HepG2 (cell line): Measurements from ENCODE around the gene SV2B.

ENCODE experiments used
- CTCF ChIP-seq: sonication (generic); formaldehyde crosslinking; IDR thresholded peaks from 2 replicates; pipeline ENCODE4 v1.5.0; 2020; ENCODE audit warnings: mild to moderate bottlenecking, missing genetic modification reagents, moderate library complexity
- KAT2B ChIP-seq: fragments of 150-350 bp; IDR thresholded peaks from 2 replicates; pipeline ENCODE4 v1.6.1; 2014; ENCODE audit warnings: low read depth, low read length, borderline replicate concordance
- NCOA2 ChIP-seq: sonication (generic); formaldehyde crosslinking; IDR thresholded peaks from 2 replicates; pipeline ENCODE4 v1.8.0; 2022; ENCODE audit warnings: inconsistent platforms
- RAD21 ChIP-seq: fragments of 450-650 bp; formaldehyde crosslinking; IDR thresholded peaks from 2 replicates; pipeline ENCODE4 v1.5.0; 2020; ENCODE audit warnings: mild to moderate bottlenecking
- RFX5 ChIP-seq: IDR thresholded peaks from 2 replicates; pipeline ENCODE4 v1.6.1; 2011; ENCODE audit warnings: low read depth, low read length, improper control_type of control experiment
- RXRB ChIP-seq: IDR thresholded peaks from 2 replicates; pipeline ENCODE4 v1.6.1; 2016; ENCODE audit warnings: borderline replicate concordance, missing genetic modification reagents, missing compliant biosample characterization
- SP1 ChIP-seq, 2 experiments: fragments of 450-650 bp in 1 of 2; sonication (generic) in 1 of 2; formaldehyde crosslinking in 1 of 2; IDR thresholded peaks; 2 replicates each; pipeline versions ENCODE4 v1.4.0 to v1.6.1; 2016 to 2020; ENCODE audit warnings: missing genetic modification reagents in 1 of 2
- TCF7L2 ChIP-seq: IDR thresholded peaks from 2 replicates; pipeline ENCODE4 v1.6.1; 2011; ENCODE audit warnings: mild to moderate bottlenecking, low read depth, low read length, moderate library complexity
- ZNF891 ChIP-seq: sonication (generic); formaldehyde crosslinking; IDR thresholded peaks from 2 replicates; pipeline ENCODE4 v1.5.0; 2020; ENCODE audit warnings: mild to moderate bottlenecking, missing genetic modification reagents
- ZZZ3 ChIP-seq: sonication (generic); formaldehyde crosslinking; IDR thresholded peaks from 2 replicates; pipeline ENCODE4 v1.4.0; 2020; ENCODE audit warnings: missing genetic modification reagents, mild to moderate bottlenecking, borderline replicate concordance
- TF ChIP-seq, protein P1 (sequence below): sonication (generic); formaldehyde crosslinking; IDR thresholded peaks from 2 replicates; pipeline ENCODE4 v1.8.1; 2023; ENCODE audit warnings: missing genetic modification reagents, inconsistent platforms, borderline replicate concordance

DNA sequence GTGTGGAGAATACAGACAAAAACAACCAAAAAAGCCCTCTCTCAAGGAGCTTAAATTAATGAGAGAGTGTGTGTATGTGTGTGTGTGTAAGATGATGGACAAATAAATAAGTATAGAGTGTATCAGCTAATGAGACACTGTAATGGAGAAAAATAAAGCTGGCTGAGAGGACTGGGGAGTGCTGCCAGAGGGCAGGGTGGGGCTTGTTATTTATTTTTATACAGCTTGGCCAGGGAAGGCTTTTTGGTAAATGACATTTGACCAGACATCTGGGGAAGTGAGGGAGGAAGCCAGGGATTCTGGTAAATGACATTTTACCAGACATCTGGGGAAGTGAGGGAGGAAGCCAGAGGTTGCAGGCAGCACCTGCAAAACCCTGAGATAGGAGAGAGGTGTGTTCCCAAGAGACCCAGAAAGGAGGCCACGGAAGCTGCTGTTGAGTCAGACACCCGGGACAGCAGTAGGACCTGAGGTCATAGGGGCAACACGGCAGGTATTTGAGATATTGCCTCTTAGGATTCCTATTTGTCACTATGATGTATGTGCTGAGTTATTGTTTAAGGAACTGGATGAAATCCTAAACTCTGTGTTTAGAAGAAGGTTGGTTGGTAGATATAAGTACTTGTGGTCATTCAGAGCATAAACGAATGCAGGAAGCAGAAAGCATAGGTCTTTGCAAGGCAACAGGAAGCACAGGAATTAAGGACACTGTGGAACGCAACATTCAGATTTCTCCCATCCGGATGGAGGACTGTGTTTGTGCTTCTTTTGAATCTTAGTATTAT, 2.7 kb downstream of the SV2B start:
- TF ChIP-seq ZZZ3 (CRISPR knock-in tag): no peak
- no peak for TF ChIP-seq NCOA2 (CRISPR knock-in tag)
- TF ChIP-seq SP1 (IDR thresholded peaks at IDR 0.05): no peak
- TF ChIP-seq SP1 (CRISPR knock-in tag; IDR thresholded peaks at IDR 0.05): no peak
- no peak for TF ChIP-seq TCF7L2
- no peak for TF ChIP-seq RXRB
- TF ChIP-seq, protein P1, sequence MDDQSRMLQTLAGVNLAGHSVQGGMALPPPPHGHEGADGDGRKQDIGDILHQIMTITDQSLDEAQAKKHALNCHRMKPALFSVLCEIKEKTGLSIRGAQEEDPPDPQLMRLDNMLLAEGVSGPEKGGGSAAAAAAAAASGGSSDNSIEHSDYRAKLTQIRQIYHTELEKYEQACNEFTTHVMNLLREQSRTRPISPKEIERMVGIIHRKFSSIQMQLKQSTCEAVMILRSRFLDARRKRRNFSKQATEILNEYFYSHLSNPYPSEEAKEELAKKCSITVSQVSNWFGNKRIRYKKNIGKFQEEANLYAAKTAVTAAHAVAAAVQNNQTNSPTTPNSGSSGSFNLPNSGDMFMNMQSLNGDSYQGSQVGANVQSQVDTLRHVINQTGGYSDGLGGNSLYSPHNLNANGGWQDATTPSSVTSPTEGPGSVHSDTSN: no peak
- no peak for TF ChIP-seq CTCF
- TF ChIP-seq RFX5: no peak
- TF ChIP-seq ZNF891 (CRISPR knock-in tag): no peak
- TF ChIP-seq KAT2B: no peak
- TF ChIP-seq RAD21 (CRISPR knock-in tag): no peak
